Epithelial cell of esophagus (primary cell): ENCODE results near the gene MRPS34.
"Not testable (repeated sequence)": the region's sequence is repeated elsewhere in the genome, so short reads cannot be mapped to it uniquely, and the experiment has no call there.

Experiments used
- DNase-seq: peaks from one replicate; pipeline ENCODE4 v3.0.0; 2010; ENCODE audit warnings: low read depth
- H3K4me3 ChIP-seq: 2 replicates; pipeline ENCODE4 v1.5.1; 2011; ENCODE audit warnings: mild to moderate bottlenecking, low read length, control low read depth
- TF ChIP-seq, protein P1 (sequence below): IDR thresholded peaks from 2 replicates; pipeline ENCODE4 v1.5.1; 2011; ENCODE audit warnings: low read depth, mild to moderate bottlenecking, low read length, control low read depth, inconsistent platforms; ENCODE audit not compliant: insufficient read depth; ENCODE audit errors: missing control alignments

MRPS34 gene

DNA sequence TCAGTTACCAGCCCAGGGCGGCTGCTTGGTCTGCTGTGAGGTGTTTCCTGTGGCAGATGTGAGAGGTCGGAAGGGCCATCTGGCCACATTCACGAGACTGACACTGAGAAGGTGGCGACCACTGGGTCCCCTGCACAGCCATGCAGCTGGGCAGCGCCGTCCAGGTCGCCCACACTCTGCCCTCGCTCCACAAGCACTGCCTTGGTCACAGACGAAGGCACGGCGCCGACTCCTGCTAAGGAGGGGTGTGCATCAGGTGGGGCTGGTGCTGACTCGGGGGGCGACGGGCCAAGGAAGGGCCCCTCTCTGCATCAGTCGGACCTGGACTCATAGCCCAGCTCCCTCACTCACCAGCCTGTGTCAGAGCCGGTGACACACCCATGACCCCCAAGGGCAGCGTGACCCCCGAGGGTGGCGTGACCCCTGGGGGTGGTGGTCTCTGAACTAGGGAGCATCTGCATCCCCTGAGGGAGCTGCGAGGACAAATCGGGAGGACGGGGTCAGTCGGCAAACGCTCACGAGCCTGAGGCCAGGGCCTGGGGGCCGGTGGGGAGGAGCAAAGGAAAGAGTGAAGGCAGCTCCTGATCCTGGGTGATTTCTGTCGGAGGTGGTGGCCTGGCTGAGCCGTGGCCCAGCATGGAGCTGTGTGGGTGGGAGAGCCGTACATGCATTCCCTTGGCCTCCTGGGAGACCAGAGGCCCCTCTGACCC is 32.0 kb downstream of the MRPS34 start:
- TF ChIP-seq, protein P1, sequence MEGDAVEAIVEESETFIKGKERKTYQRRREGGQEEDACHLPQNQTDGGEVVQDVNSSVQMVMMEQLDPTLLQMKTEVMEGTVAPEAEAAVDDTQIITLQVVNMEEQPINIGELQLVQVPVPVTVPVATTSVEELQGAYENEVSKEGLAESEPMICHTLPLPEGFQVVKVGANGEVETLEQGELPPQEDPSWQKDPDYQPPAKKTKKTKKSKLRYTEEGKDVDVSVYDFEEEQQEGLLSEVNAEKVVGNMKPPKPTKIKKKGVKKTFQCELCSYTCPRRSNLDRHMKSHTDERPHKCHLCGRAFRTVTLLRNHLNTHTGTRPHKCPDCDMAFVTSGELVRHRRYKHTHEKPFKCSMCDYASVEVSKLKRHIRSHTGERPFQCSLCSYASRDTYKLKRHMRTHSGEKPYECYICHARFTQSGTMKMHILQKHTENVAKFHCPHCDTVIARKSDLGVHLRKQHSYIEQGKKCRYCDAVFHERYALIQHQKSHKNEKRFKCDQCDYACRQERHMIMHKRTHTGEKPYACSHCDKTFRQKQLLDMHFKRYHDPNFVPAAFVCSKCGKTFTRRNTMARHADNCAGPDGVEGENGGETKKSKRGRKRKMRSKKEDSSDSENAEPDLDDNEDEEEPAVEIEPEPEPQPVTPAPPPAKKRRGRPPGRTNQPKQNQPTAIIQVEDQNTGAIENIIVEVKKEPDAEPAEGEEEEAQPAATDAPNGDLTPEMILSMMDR = no peak
- no peak for DNase-seq

DNA sequence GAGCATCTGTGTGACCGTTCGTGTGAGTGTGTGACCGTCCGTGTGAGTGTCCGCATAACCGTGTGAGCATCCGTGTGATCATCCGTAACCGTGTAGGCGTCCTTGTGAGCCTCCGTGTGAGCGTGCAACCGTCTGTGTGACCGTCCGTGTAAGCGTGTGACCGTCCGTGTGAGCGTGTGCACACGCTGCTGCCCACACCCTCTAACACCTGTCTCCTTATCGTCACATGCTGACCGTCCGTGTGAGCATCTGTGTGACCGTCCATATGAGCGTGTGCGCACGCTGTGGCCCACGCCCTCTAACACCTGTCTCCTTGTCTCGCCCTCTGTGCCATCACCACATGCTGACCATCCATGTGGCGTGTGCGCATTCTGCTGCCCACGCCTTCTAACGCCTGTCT is 32.7 kb downstream of the MRPS34 start:
- H3K4me3 ChIP-seq = no peak overlapping the region
- DNase-seq = no peak
- TF ChIP-seq, protein P1 = no peak

More for the DNA sequence above, 32.0 kb downstream of the MRPS34 start:
- H3K4me3 ChIP-seq = no peak overlapping the region

DNA sequence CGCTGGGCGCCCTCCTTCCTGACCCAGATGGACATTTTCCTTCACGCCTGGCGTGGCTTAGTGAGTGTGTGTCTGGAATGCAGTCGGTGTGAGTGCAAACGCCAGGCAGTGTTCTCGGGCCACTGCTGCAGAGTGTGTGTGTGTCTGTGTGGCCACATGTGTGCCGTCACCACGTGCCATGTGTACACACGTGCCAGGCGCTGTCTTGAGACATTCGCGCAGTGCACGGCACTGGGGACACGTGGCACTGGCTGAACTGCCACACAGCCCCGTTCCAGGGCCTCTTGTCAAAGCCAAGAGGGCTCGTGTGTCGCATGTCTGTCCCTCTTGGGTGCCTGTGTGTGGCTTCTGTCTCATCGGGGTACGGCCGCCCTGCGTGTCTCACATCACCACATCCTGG is 38.1 kb downstream of the MRPS34 start:
- DNase-seq = no peak
- TF ChIP-seq, protein P1 = no peak
- H3K4me3 ChIP-seq = no peak overlapping the region

DNA sequence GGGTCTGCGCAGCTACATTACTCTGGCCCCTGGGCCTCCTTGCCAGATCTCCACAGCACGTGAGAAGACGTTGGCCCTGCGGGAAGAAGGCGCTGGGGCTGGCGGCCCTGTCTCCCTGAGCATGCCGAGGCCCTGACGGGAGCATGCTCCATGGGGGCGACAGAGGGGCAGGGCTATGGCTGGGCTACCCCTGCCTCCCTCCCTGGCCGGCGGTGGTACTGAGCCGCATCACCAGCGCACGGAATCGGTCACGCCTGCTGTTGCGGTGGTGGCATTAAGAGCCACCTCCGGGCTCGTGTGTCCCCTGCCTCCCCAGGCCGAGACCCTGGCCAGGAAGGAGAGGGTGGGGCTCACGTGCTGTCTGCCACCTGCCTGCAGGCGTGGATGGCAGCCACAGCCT is 38.8 kb downstream of the MRPS34 start:
- DNase-seq = no peak
- no peak overlapping the region for H3K4me3 ChIP-seq
- TF ChIP-seq, protein P1 = no peak

DNA sequence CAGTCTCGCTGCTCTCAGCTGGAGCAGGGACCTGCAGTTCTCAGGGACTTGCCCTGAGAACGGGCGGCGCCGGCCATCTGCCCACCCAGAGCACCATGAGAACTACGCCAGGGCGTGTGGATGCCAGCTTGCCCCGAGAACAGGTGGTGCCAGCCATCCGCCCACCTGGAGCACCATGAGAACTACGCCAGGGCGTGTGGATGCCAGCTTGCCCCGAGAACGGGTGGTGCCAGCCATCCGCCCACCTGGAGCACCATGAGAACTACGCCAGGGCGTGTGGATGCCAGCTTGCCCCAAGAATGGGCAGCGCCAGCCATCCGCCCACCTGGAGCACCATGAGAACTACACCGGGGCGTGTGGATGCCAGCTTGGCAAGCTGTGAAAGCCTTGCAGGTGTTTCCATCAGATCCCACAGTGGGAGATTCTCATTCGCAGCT is 40.4 kb downstream of the MRPS34 start:
- not testable (repeated sequence) for H3K4me3 ChIP-seq, DNase-seq

DNA sequence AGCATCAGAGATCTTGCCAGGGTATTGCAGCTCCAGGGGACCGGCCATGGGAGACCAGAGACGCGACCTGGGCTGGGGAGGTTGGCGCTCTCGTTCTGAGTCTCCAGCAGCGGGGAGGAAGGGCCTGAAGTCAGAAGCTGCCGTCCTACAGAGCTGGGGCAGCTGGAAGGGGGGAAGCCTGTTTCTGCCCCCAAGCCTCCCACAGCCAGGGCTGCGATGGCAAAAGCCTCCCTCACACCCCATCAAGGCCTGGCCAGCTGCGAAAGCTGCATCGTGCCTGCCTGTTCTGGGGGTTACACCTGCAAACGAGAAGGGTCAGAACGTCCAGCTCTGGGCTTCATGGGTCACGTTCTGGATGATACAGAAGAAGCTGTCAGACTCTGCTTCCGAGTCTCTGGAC is 40.9 kb downstream of the MRPS34 start:
- TF ChIP-seq, protein P1 = no peak
- H3K4me3 ChIP-seq = no peak overlapping the region
- DNase-seq = no peak

DNA sequence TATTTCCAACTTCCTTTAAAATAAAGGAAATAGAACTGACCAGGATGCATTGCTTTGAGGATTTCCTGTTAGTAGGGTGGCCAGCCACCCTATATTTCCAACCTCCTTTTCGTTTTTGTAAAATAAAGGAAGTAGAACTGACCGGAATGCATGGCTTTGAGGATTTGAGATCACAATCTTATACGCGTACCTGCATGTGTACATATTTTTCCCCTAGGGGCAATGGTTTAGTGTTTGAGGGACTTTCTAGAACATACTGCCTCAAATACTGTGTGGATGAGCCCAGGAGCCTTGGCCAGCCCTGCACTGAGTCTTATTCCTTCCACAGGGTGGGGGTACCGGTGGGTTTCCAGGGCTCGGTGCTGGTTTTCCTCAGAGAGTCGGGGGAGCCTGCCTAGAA is 41.3 kb downstream of the MRPS34 start:
- DNase-seq = no peak
- no peak overlapping the region for H3K4me3 ChIP-seq
- TF ChIP-seq, protein P1 = no peak
